ENCODE results near the gene BCL3. TPM values are rescaled to one million over a fixed set of nuclear protein-coding genes. Genes with fewer than 3 reads are reported as not detected.
"Not testable (repeated sequence)": the region's sequence is repeated elsewhere in the genome, so short reads cannot be mapped to it uniquely, and the experiment has no call there.

Gene BCL3
- total and polyA plus RNA-seq, 9 donors, result 2.7 to 19.2 (median 14.5) TPM

DNA sequence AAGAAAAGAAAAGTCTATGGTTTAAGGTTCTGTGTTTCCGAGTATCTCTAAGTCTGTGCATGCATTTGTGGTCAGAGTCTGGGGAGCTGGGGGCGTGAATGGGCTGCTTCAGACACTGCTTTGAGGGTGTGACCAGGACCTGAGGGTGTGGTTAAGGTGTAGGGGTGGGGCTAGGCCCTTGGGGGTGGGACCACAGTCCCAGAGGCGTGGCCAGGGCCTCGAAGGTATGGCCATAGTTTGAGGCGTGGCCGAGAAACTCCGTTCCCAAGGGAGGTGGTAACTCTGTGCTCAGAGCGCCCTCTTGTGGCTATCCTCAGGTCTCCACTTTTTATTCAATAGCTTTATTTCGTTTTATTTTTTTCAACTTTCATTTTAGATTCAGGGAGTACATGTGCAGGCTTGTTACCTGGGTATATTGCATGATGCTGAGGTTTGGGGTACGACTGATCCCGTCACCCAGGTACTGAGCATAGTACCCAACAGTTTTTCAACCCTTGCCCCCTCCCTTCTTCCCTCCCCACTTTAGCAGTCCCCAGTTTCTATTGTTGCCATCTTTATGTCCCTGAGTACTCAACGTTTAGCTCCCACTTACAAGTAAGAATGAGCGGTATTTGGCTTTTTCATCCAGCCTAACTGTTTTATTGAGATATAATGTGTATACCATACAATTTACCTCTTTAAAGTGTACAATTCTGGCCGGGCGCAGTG is 22.2 kb downstream of the BCL3 start:
- no peaks in the 10 kb centered on the region for H3K36me3 ChIP-seq (ENCODE audit: control insufficient read depth, insufficient read depth, low read length)
- H3K4me1 ChIP-seq (ENCODE audit: control insufficient read depth, insufficient read depth, low read length), result peaks cover 21% of the 10 kb centered on the region
- 22% methylated on average over 2 of the region's 15 CpGs for WGBS (ENCODE audit: insufficient coverage)
- no peak overlapping the region for H3K4me3 ChIP-seq (ENCODE audit: low read length)
- no peaks in the 10 kb centered on the region for H3K9me3 ChIP-seq (replicated peaks; ENCODE audit: control insufficient read depth, low read depth, low read length)
- H3K27me3 ChIP-seq (ENCODE audit: control insufficient read depth, insufficient read depth, low read length), result no peaks in the 10 kb centered on the region
- DNase-seq, result peak; percentile 84
- no peak overlapping the region for H3K27ac ChIP-seq (ENCODE audit: low read length)

DNA sequence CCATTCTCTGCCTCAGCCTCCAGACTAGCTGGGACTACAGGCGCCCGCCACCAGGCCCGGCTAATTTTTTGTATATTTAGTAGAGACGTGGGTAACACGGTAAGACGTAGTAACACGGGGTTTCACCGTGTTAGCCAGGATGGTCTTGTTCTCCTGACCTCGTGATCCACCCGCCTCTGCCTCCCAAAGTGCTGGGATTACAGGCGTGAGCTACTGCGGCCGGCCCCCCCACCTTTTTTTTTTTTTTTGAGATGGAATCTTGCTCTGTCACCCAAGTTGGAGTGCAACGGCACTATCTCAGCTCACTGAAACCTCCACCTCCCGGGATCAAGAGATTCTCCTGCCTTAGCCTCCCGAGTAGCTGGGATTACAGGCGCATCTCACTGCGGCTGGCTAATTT is 23.6 kb downstream of the BCL3 start:
- H3K36me3 ChIP-seq (ENCODE audit: control insufficient read depth, insufficient read depth, low read length); DNase-seq; H3K4me3 ChIP-seq (ENCODE audit: low read length); H3K27me3 ChIP-seq (ENCODE audit: control insufficient read depth, insufficient read depth, low read length); H3K9me3 ChIP-seq (replicated peaks; ENCODE audit: control insufficient read depth, low read depth, low read length): not testable (repeated sequence)
- Histone ChIP-seq H3K27ac (ENCODE audit: low read length) (peak overlapping the region; percentile 79), H3K4me1 (ENCODE audit: control insufficient read depth, insufficient read depth, low read length) (peaks cover 21% of the 10 kb centered on the region)
- WGBS (ENCODE audit: insufficient coverage), result 62% methylated on average over 11 of the region's 18 CpGs

DNA sequence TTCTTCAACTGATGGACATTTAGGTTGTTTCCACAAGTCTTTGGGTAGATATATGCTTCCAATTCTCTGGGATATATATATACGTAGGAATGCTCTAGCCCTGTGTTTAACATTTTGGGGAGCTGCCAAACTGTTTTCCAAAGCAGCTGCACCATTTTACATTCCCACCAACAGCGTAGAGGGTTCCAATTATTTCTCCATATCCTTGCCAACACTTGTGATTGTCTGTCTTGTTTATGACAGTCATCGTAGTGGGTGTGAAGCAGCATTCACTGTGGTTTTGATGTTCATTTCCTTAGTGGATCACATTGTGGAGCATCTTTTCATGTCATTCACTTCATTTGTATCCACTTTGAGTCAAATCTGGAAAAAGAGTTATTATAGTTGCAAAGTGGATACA is 24.5 kb downstream of the BCL3 start:
- peaks cover 21% of the 10 kb centered on the region for H3K4me1 ChIP-seq (ENCODE audit: control insufficient read depth, insufficient read depth, low read length)
- no peaks in the 10 kb centered on the region for H3K36me3 ChIP-seq (ENCODE audit: control insufficient read depth, insufficient read depth, low read length)
- H3K27ac ChIP-seq (ENCODE audit: low read length), result peak overlapping the region; percentile 79
- no peak overlapping the region for H3K4me3 ChIP-seq (ENCODE audit: low read length)
- WGBS (ENCODE audit: insufficient coverage), result no CpG with 5 or more reads among the region's 3 CpGs
- H3K27me3 ChIP-seq (ENCODE audit: control insufficient read depth, insufficient read depth, low read length), result no peaks in the 10 kb centered on the region
- peak; percentile 86 for DNase-seq
- H3K9me3 ChIP-seq (replicated peaks; ENCODE audit: control insufficient read depth, low read depth, low read length), result no peaks in the 10 kb centered on the region

DNA sequence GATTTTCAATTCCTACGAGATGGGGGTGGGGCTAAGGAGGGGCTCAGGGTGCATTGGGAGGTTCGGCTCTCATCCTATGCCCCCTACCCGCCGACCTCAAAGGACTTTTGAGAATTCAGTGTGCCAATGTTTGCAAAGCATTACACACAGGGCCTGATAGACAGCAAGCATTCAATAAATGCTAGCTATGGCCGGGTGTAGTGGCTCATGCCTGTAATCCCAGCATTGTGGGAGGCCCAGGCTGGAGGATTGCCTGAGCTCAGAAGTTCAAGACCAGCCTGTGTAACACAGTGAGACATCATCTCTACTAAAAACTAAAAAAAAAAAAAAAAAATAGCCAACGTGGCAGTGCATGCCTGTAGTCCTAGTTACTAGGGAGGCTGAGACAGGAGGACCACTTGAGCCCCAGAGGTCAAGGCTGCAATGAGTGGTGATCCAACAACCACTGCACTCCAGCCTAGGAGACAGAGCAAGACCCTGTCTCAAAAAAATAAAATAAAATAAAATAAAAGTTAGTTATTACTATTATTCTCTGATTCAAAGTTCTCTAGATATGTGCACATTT is 27.2 kb downstream of the BCL3 start:
- Histone ChIP-seq H3K36me3 (ENCODE audit: control insufficient read depth, insufficient read depth, low read length) (no peaks in the 10 kb centered on the region), H3K9me3 (replicated peaks; ENCODE audit: control insufficient read depth, low read depth, low read length) (no peaks in the 10 kb centered on the region)
- 100% methylated on average over 3 of the region's 6 CpGs for WGBS (ENCODE audit: insufficient coverage)

DNA sequence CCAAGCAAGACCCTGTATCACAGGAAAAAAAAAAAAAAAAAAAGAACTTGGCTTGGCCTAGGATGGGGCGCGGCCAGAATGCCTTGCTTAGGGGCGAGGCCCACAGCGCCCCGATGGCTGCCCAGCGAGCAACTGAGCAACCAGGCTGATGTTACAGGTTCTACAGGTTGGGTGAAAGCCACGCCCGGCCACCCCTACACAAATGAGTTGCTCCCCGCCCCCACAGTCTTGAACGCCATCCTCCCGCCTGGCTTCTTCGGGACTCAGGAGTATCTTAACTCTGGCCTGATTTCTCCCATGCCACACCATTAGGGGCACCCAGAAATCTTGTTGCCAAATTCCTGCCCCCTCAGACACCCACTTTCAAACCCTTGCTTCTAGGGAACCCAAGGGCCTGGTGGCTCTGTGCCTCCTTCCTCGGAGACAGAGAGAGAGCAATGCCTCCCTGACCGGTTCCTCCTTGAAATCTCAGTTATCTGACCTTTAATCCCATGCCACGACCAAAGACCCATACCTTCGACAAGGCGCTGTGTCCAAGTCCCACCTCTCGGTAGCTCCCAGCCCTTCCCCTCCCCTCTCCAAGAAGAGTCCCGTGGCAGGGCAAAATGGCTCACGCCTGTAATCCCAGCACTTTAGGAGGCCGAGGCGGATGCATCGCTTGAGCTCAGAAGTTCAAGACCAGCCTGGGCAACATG is 28.0 kb downstream of the BCL3 start:
- no peaks in the 10 kb centered on the region for H3K9me3 ChIP-seq (replicated peaks; ENCODE audit: control insufficient read depth, low read depth, low read length)
- H3K27me3 ChIP-seq (ENCODE audit: control insufficient read depth, insufficient read depth, low read length), result no peaks in the 10 kb centered on the region
- no peak overlapping the region for H3K27ac ChIP-seq (ENCODE audit: low read length)
- DNase-seq, result no peak
- H3K36me3 ChIP-seq (ENCODE audit: control insufficient read depth, insufficient read depth, low read length), result no peaks in the 10 kb centered on the region
- H3K4me3 ChIP-seq (ENCODE audit: low read length), result no peak overlapping the region
- WGBS (ENCODE audit: insufficient coverage), result 74% methylated on average over 19 of the region's 23 CpGs
- H3K4me1 ChIP-seq (ENCODE audit: control insufficient read depth, insufficient read depth, low read length), result peaks cover 21% of the 10 kb centered on the region

More for the DNA sequence above, 27.2 kb downstream of the BCL3 start:
- Histone ChIP-seq H3K27me3 (ENCODE audit: control insufficient read depth, insufficient read depth, low read length) (no peaks in the 10 kb centered on the region), H3K27ac (ENCODE audit: low read length) (no peak overlapping the region), H3K4me1 (ENCODE audit: control insufficient read depth, insufficient read depth, low read length) (peaks cover 21% of the 10 kb centered on the region), H3K4me3 (ENCODE audit: low read length) (no peak overlapping the region)
- DNase-seq, result no peak

DNA sequence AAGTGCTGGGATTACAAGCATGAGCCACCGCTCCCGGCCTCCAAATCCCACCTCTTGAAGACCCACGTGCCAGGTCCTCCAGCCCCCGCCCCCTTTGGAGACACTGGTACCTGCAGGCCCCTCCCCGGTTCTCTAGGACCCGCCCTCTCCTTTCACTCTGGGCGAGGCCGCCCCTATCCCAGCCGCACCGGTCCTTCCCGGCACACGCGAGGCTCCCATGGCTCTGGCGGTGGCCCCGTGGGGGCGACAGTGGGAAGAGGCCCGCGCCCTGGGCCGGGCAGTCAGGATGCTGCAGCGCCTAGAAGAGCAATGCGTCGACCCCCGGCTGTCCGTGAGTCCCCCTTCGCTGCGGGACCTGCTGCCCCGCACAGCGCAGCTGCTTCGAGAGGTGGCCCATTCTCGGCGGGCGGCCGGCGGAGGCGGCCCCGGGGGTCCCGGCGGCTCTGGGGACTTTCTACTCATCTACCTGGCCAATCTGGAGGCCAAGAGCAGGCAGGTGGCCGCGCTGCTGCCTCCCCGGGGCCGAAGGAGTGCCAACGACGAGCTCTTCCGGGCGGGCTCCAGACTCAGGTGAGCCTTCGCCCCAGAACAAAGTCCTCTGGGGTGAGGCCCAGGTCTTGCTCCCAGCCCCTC is 29.3 kb downstream of the BCL3 start, which contains the start of gene CBLC:
Gene CBLC (plus strand): TSS at position 176 of the 633 bp plus-strand sequence. CDS start 42 bp downstream, at position 218.
- Histone ChIP-seq H3K9me3 (replicated peaks; ENCODE audit: control insufficient read depth, low read depth, low read length) (no peaks in the 10 kb centered on the region), H3K36me3 (ENCODE audit: control insufficient read depth, insufficient read depth, low read length) (no peaks in the 10 kb centered on the region), H3K4me3 (ENCODE audit: low read length) (no peak within 1 kb of the TSS), H3K4me1 (ENCODE audit: control insufficient read depth, insufficient read depth, low read length) (peaks cover 14% of the 10 kb centered on the region), H3K27ac (ENCODE audit: low read length) (no peak within 1 kb of the TSS), H3K27me3 (ENCODE audit: control insufficient read depth, insufficient read depth, low read length) (no peaks in the 10 kb centered on the region)
- DNase-seq, result no peak
- 6% methylated on average over 45 of the region's 47 CpGs for WGBS (ENCODE audit: insufficient coverage)

DNA sequence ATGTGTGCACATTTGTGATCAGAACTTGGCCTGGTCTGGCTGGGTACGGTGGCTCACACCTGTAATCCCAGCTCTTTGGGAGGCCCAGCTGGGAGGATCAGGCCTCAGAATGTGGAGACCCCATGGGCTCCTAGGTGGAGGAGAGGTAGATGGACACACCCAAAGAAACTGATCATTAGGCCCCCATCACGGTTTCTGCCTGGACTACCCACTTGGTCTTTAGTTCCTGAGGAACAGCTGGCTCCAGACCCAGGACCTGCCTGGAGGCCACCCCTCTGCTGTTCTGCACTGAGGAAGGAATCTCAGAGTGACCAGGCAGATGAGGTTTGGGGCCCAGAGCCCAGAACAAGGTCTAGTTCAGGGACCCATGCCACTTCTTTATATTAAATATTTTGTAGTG is 30.6 kb downstream of the BCL3 start:
- no peak for DNase-seq
- H3K27me3 ChIP-seq (ENCODE audit: control insufficient read depth, insufficient read depth, low read length), result no peaks in the 10 kb centered on the region
- no peak overlapping the region for H3K27ac ChIP-seq (ENCODE audit: low read length)
- H3K4me3 ChIP-seq (ENCODE audit: low read length), result no peak overlapping the region
- no peaks in the 10 kb centered on the region for H3K9me3 ChIP-seq (replicated peaks; ENCODE audit: control insufficient read depth, low read depth, low read length)
- H3K4me1 ChIP-seq (ENCODE audit: control insufficient read depth, insufficient read depth, low read length), result peaks cover 7% of the 10 kb centered on the region
- H3K36me3 ChIP-seq (ENCODE audit: control insufficient read depth, insufficient read depth, low read length), result no peaks in the 10 kb centered on the region
- WGBS (ENCODE audit: insufficient coverage), result 50% methylated on average over 1 of the region's 2 CpGs

DNA sequence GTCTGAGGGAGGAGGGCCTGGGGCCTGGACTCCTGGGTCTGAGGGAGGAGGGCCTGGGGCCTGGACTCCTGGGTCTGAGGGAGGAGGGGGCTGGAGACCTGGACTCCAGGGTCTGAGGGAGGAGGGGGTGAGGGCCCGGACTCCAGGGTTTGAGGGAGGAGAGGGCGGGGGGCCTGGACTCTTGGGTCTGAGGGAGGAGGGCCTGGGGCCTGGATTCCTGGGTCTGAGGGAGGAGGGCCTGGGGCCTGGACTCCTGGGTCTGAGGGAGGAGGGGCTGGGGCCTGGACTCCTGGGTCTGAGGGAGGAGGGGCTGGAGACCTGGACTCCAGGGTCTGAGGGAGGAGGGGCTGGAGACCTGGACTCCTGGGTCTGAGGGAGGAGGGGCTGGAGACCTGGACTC is 33.2 kb downstream of the BCL3 start:
- not testable (repeated sequence) for H3K4me3 ChIP-seq (ENCODE audit: low read length); DNase-seq; H3K27ac ChIP-seq (ENCODE audit: low read length); H3K36me3 ChIP-seq (ENCODE audit: control insufficient read depth, insufficient read depth, low read length); H3K27me3 ChIP-seq (ENCODE audit: control insufficient read depth, insufficient read depth, low read length); H3K4me1 ChIP-seq (ENCODE audit: control insufficient read depth, insufficient read depth, low read length); H3K9me3 ChIP-seq (replicated peaks; ENCODE audit: control insufficient read depth, low read depth, low read length)
- WGBS (ENCODE audit: insufficient coverage), result 84% methylated on average over 2 of the region's 2 CpGs

DNA sequence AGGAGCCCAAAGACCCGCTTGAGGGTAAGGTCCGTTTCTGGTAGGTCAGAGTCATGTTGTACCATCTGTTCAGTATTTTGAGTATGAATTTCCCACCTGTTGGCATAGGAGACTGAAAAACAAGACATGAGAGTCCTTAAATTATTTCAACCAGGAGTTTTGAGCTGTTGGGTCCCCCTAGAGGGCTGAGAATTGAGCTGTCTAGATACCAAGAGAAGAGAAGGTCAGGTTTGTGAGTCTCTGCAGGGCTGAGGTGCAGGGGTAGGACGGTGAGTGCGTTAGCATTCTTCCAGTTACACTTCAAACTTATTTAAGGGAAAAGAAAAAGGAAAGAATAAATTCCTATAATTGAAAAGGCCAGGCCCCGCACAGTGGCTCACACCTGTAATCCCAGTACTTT is 34.2 kb downstream of the BCL3 start:
- 82% methylated on average over 2 of the region's 5 CpGs for WGBS (ENCODE audit: insufficient coverage)
- Histone ChIP-seq H3K4me1 (ENCODE audit: control insufficient read depth, insufficient read depth, low read length) (peaks cover 5% of the 10 kb centered on the region), H3K27ac (ENCODE audit: low read length) (no peak overlapping the region), H3K36me3 (ENCODE audit: control insufficient read depth, insufficient read depth, low read length) (no peaks in the 10 kb centered on the region), H3K4me3 (ENCODE audit: low read length) (no peak overlapping the region), H3K9me3 (replicated peaks; ENCODE audit: control insufficient read depth, low read depth, low read length) (no peaks in the 10 kb centered on the region), H3K27me3 (ENCODE audit: control insufficient read depth, insufficient read depth, low read length) (no peaks in the 10 kb centered on the region)
- DNase-seq, result no peak

DNA sequence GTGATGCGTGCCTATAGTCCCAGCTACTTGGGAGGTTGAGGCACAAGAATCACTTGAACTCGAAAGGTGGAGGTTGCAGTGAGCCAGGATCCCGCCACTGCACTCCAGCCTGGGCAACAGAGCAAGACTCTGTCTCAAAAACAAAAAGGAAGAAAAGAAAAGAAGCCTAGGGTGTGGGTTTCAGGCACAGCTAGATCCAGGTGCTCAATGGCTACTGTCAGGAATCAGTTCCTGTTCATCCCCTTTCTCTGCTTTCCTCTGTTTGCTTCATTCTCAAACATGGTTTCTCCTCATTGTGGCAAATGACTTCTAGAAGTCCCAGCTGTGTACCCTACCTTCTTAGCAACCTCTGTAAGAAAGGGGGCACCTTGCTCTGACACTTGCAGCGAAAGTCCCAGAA is 35.0 kb downstream of the BCL3 start:
- 96% methylated on average over 3 of the region's 4 CpGs for WGBS (ENCODE audit: insufficient coverage)
- Histone ChIP-seq H3K27me3 (ENCODE audit: control insufficient read depth, insufficient read depth, low read length) (no peaks in the 10 kb centered on the region), H3K36me3 (ENCODE audit: control insufficient read depth, insufficient read depth, low read length) (no peaks in the 10 kb centered on the region), H3K27ac (ENCODE audit: low read length) (no peak overlapping the region), H3K4me3 (ENCODE audit: low read length) (no peak overlapping the region), H3K9me3 (replicated peaks; ENCODE audit: control insufficient read depth, low read depth, low read length) (no peaks in the 10 kb centered on the region), H3K4me1 (ENCODE audit: control insufficient read depth, insufficient read depth, low read length) (peaks cover 5% of the 10 kb centered on the region)
- no peak for DNase-seq

Measured in muscle of leg (tissue), 11 donors.